NCI-H82 treated with DMSO at 0.1 percent for 48 hours (cell line): ENCODE measurements around the gene CATSPER1.

ENCODE experiments used
- DNase-seq: peaks from one replicate; lab custom pipeline; 2025; ENCODE audit not compliant: unreplicated experiment; lab: John Stamatoyannopoulos, UW

CATSPER1 gene

GRCh38 chr11:66026017-66026529 lies at the start of gene CATSPER1:
TSS of gene CATSPER1 (minus strand) at chr11:66026479. CDS start at chr11:66026379, 100 bp downstream.
- no peak for DNase-seq

GRCh38 chr11:66075273-66075672 lies 49.0 kb upstream of the CATSPER1 start:
- DNase-seq = no peak

- DNase-seq = no peak
These were observed 47.4 kb upstream of the CATSPER1 start for GRCh38 chr11:66073669-66074068.

GRCh38 chr11:66072518-66072917 lies 46.2 kb upstream of the CATSPER1 start:
- no peak for DNase-seq

GRCh38 chr11:66072081-66072480 lies 45.8 kb upstream of the CATSPER1 start:
- DNase-seq = no peak

- DNase-seq = no peak
These were observed 45.1 kb upstream of the CATSPER1 start for GRCh38 chr11:66071381-66071801.

- DNase-seq = no peak
These were observed 44.5 kb upstream of the CATSPER1 start for GRCh38 chr11:66070604-66071380.

GRCh38 chr11:66069715-66070603 lies 43.7 kb upstream of the CATSPER1 start, which contains the start of gene PACS1:
TSS of gene PACS1 (plus strand) at chr11:66070272. CDS start at chr11:66070487, 215 bp downstream.
- DNase-seq = no peak

GRCh38 chr11:66068923-66069714 lies 42.8 kb upstream of the CATSPER1 start:
- no peak for DNase-seq

- peak; percentile 48 for DNase-seq
These were observed 42.0 kb upstream of the CATSPER1 start for GRCh38 chr11:66068154-66068821.

GRCh38 chr11:66067640-66068039 lies 41.4 kb upstream of the CATSPER1 start:
- DNase-seq = no peak

- no peak for DNase-seq
These were observed 40.5 kb upstream of the CATSPER1 start for GRCh38 chr11:66066751-66067150.

- no peak for DNase-seq
These were observed 38.3 kb upstream of the CATSPER1 start for GRCh38 chr11:66064571-66064970.

GRCh38 chr11:66063900-66064299 lies 37.6 kb upstream of the CATSPER1 start:
- DNase-seq = no peak

- DNase-seq = no peak
These were observed 36.1 kb upstream of the CATSPER1 start for GRCh38 chr11:66062408-66062807.

GRCh38 chr11:66061268-66061667 lies 35.0 kb upstream of the CATSPER1 start:
- DNase-seq = no peak

GRCh38 chr11:66059966-66060680 lies 33.8 kb upstream of the CATSPER1 start:
- DNase-seq = no peak

GRCh38 chr11:66056501-66056900 lies 30.2 kb upstream of the CATSPER1 start:
- no peak for DNase-seq

- DNase-seq = no peak
These were observed 28.7 kb upstream of the CATSPER1 start for GRCh38 chr11:66055021-66055420.

- no peak for DNase-seq
These were observed 26.3 kb upstream of the CATSPER1 start for GRCh38 chr11:66052664-66052982.
